Coronary artery (tissue), 2 donors: ENCODE data around the gene ABR.

Source experiments
- DNase-seq: peaks from one replicate; pipeline ENCODE4 v3.0.0-alpha.2; 2017; ENCODE audit warnings: low spot score
- H3K27ac ChIP-seq, 2 donors: fragments of 200-600 bp; sonication (generic); one replicate each; pipeline ENCODE4 v1.5.1; 2016 to 2019
- H3K4me3 ChIP-seq: fragments of 200-600 bp; sonication (generic); 2 replicates; pipeline ENCODE4 v1.5.1; 2016; ENCODE audit warnings: mild to moderate bottlenecking, moderate library complexity
- CTCF ChIP-seq: fragments of 200-600 bp; sonication (generic); IDR thresholded peaks from one replicate; pipeline ENCODE4 v1.5.1; 2019; ENCODE audit warnings: antibody characterized with exemption

Gene ABR

GRCh38 chr17:1006054-1006453, 173.7 kb downstream of the ABR start:
- Histone ChIP-seq H3K27ac (peak overlapping the region; percentile 59 to 92), H3K4me3 (peak overlapping the region; percentile 23)
- DNase-seq, result peak; percentile 77
- TF ChIP-seq CTCF, result no peak

- peak overlapping the region; percentile 23 for H3K4me3 ChIP-seq
- no peak for TF ChIP-seq CTCF
- DNase-seq, result peak; percentile 84
- peak overlapping the region; percentile 59 to 92 for H3K27ac ChIP-seq
These were observed 174.3 kb downstream of the ABR start for GRCh38 chr17:1005361-1005946.

DNA sequence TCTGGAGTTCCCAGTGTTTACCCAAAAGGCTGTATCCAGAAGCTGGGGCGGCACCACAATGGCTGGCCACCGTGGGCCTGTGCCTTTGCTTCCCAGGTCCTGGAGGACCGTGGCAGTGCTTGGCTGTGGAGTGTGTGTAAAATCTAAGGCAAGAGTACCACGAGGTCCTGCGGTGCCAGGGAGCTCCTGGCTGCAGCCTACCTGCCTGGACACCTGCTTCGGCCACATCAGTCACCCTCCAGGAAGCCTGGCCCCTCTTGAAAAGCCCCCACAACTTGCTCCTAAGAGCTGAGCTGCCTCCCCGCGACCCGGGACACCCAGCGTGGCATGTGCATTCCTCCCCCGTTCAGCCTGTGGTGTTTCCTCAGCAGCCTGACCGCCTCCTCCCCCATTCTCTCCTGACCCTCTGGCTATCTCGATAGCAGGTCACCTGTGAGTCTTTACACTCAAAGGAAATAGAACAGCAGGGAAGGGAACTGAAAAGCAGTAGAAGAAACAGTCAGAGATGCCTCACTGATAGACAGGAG, 174.9 kb downstream of the ABR start:
- Histone ChIP-seq H3K27ac (peak overlapping the region; percentile 59 to 92), H3K4me3 (no peak overlapping the region)
- TF ChIP-seq CTCF, result no peak
- DNase-seq, result peak; percentile 74

DNA sequence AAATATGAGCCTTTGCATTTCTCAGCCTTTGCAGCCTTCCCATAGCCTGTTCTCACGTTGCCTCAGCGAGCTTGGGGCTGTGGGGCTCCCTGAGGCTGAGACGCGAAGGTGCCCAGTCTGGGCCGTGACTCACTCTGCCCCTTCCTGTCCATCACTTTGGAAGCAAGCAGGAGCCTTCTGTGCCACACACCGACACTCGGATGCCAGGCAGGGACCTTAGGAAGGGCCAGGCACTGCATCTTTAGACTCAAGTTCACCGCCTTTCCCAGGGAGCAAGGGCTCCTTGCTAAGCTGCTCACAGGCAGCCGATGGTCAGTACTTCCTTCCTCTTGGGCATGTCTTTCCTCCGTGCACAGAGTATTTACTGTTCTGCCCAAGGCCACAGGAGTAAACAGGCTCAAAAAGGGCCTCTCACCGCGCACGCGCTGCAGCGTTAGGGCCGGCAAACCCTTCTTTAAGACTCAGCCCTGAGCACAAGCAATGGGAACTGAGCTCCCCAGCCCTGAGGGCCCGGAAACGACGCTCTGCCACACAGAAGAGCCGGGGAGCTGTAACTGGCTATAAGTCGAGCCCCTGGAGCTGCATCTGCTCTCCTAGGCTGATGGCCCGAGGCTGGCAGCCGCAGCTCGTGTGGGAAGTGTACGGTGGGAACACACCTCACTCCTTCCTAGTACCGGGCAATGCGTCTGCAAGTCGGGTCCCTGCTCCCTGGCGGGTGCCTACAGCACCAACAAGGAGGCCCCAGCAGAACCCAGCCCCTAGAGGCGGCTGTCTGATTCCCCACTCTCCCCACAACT, 175.6 kb downstream of the ABR start:
- no peak for TF ChIP-seq CTCF
- peak; percentile 71 for DNase-seq
- Histone ChIP-seq H3K4me3 (no peak overlapping the region), H3K27ac (peak overlapping the region; percentile 59 to 92)

DNA sequence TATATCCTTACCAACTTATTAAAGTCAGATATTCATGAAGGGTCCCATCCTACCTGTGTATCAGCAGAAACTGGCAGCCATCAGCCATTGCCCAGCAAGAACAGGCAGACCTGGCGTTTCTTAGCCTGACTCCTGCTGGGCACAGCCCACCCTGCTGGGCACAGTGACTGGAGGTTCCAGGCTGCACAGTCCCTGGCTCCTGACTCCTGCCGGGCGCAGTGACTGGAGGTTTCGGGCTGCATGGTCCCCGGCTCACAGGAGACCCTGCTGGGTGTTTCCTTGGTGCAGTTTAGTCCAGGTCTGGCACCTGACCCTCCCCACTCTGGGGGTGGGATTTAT, 176.2 kb downstream of the ABR start:
- TF ChIP-seq CTCF, result no peak
- no peak for DNase-seq
- H3K27ac ChIP-seq, result peak overlapping the region; percentile 59 to 92
- H3K4me3 ChIP-seq, result no peak overlapping the region

GRCh38 chr17:1002771-1003555, 176.8 kb downstream of the ABR start:
- no peak overlapping the region for H3K4me3 ChIP-seq
- peak overlapping the region; percentile 59 to 92 for H3K27ac ChIP-seq
- DNase-seq, result no peak
- TF ChIP-seq CTCF, result no peak
